Measurements from ENCODE around the gene WDR49.

Gene WDR49

GRCh38 chr3:167666563-167666962 lies 12.8 kb upstream of the WDR49 start:
- Histone ChIP-seq H3K4me1 (ENCODE audit: control insufficient read depth, insufficient read depth, low read length) (no peaks in the 10 kb centered on the region), H3K27me3 (ENCODE audit: control insufficient read depth, insufficient read depth, low read length) (no peaks in the 10 kb centered on the region)

GRCh38 chr3:167662919-167663400 lies 9.2 kb upstream of the WDR49 start:
- Histone ChIP-seq H3K9me3 (replicated peaks; ENCODE audit: low read length) (no peaks in the 10 kb centered on the region), H3K4me3 (ENCODE audit: low read length) (no peak overlapping the region), H3K4me1 (ENCODE audit: control insufficient read depth, insufficient read depth, low read length) (no peaks in the 10 kb centered on the region), H3K9ac (ENCODE audit: low read depth, low read length) (no peak overlapping the region), H3K36me3 (ENCODE audit: insufficient read depth, low read length) (no peaks in the 10 kb centered on the region), H3K27me3 (ENCODE audit: control insufficient read depth, insufficient read depth, low read length) (no peaks in the 10 kb centered on the region), H3K4me2 (ENCODE audit: low read length) (no peak overlapping the region)

More at GRCh38 chr3:167666563-167666962, 12.8 kb upstream of the WDR49 start:
- Histone ChIP-seq H3K4me3 (ENCODE audit: low read length) (no peak overlapping the region), H3K9ac (ENCODE audit: low read depth, low read length) (no peak overlapping the region), H3K9me3 (replicated peaks; ENCODE audit: low read length) (no peaks in the 10 kb centered on the region), H3K36me3 (ENCODE audit: insufficient read depth, low read length) (no peaks in the 10 kb centered on the region), H3K4me2 (ENCODE audit: low read length) (no peak overlapping the region)

GRCh38 chr3:167657684-167658225 lies 4.0 kb upstream of the WDR49 start:
- no peaks in the 10 kb centered on the region for H3K27me3 ChIP-seq (ENCODE audit: control insufficient read depth, insufficient read depth, low read length)
- H3K4me2 ChIP-seq (ENCODE audit: low read length) = no peak overlapping the region
- H3K36me3 ChIP-seq (ENCODE audit: insufficient read depth, low read length) = no peaks in the 10 kb centered on the region

GRCh38 chr3:167656821-167657220 lies 3.1 kb upstream of the WDR49 start:
- Histone ChIP-seq H3K9ac (ENCODE audit: low read depth, low read length) (no peak overlapping the region), H3K36me3 (ENCODE audit: insufficient read depth, low read length) (no peaks in the 10 kb centered on the region), H3K4me1 (ENCODE audit: control insufficient read depth, insufficient read depth, low read length) (no peaks in the 10 kb centered on the region), H3K4me3 (ENCODE audit: low read length) (no peak overlapping the region), H3K4me2 (ENCODE audit: low read length) (no peak overlapping the region), H3K27me3 (ENCODE audit: control insufficient read depth, insufficient read depth, low read length) (no peaks in the 10 kb centered on the region), H3K9me3 (replicated peaks; ENCODE audit: low read length) (no peaks in the 10 kb centered on the region)

More at GRCh38 chr3:167657684-167658225, 4.0 kb upstream of the WDR49 start:
- Histone ChIP-seq H3K9ac (ENCODE audit: low read depth, low read length) (no peak overlapping the region), H3K4me1 (ENCODE audit: control insufficient read depth, insufficient read depth, low read length) (no peaks in the 10 kb centered on the region), H3K9me3 (replicated peaks; ENCODE audit: low read length) (no peaks in the 10 kb centered on the region), H3K4me3 (ENCODE audit: low read length) (no peak overlapping the region)

GRCh38 chr3:167653155-167653554 lies 587 bp downstream of the WDR49 start:
- Histone ChIP-seq H3K9ac (ENCODE audit: low read depth, low read length) (no peak overlapping the region), H3K36me3 (ENCODE audit: insufficient read depth, low read length) (no peaks in the 10 kb centered on the region), H3K4me1 (ENCODE audit: control insufficient read depth, insufficient read depth, low read length) (no peaks in the 10 kb centered on the region), H3K27me3 (ENCODE audit: control insufficient read depth, insufficient read depth, low read length) (no peaks in the 10 kb centered on the region), H3K4me2 (ENCODE audit: low read length) (no peak overlapping the region), H3K9me3 (replicated peaks; ENCODE audit: low read length) (no peaks in the 10 kb centered on the region), H3K4me3 (ENCODE audit: low read length) (no peak overlapping the region)

GRCh38 chr3:167651826-167652225 lies 1.9 kb downstream of the WDR49 start:
- Histone ChIP-seq H3K9me3 (replicated peaks; ENCODE audit: low read length) (no peaks in the 10 kb centered on the region), H3K4me1 (ENCODE audit: control insufficient read depth, insufficient read depth, low read length) (no peaks in the 10 kb centered on the region), H3K4me3 (ENCODE audit: low read length) (no peak overlapping the region), H3K4me2 (ENCODE audit: low read length) (no peak overlapping the region), H3K36me3 (ENCODE audit: insufficient read depth, low read length) (no peaks in the 10 kb centered on the region), H3K9ac (ENCODE audit: low read depth, low read length) (no peak overlapping the region), H3K27me3 (ENCODE audit: control insufficient read depth, insufficient read depth, low read length) (no peaks in the 10 kb centered on the region)

- Histone ChIP-seq H3K4me2 (ENCODE audit: low read length) (no peak overlapping the region), H3K4me1 (ENCODE audit: control insufficient read depth, insufficient read depth, low read length) (no peaks in the 10 kb centered on the region), H3K4me3 (ENCODE audit: low read length) (no peak overlapping the region), H3K36me3 (ENCODE audit: insufficient read depth, low read length) (no peaks in the 10 kb centered on the region), H3K9me3 (replicated peaks; ENCODE audit: low read length) (no peaks in the 10 kb centered on the region), H3K27me3 (ENCODE audit: control insufficient read depth, insufficient read depth, low read length) (no peaks in the 10 kb centered on the region), H3K9ac (ENCODE audit: low read depth, low read length) (no peak overlapping the region)
Observed at GRCh38 chr3:167650459-167650858, 3.3 kb downstream of the WDR49 start.

GRCh38 chr3:167649746-167650145 lies 4.0 kb downstream of the WDR49 start:
- no peak overlapping the region for H3K4me3 ChIP-seq (ENCODE audit: low read length)
- no peak overlapping the region for H3K9ac ChIP-seq (ENCODE audit: low read depth, low read length)
- H3K9me3 ChIP-seq (replicated peaks; ENCODE audit: low read length) = no peaks in the 10 kb centered on the region
- H3K4me2 ChIP-seq (ENCODE audit: low read length) = no peak overlapping the region
- H3K36me3 ChIP-seq (ENCODE audit: insufficient read depth, low read length) = no peaks in the 10 kb centered on the region
- no peaks in the 10 kb centered on the region for H3K4me1 ChIP-seq (ENCODE audit: control insufficient read depth, insufficient read depth, low read length)
- H3K27me3 ChIP-seq (ENCODE audit: control insufficient read depth, insufficient read depth, low read length) = no peaks in the 10 kb centered on the region

GRCh38 chr3:167644611-167645010 lies 9.1 kb downstream of the WDR49 start:
- no peak overlapping the region for H3K4me3 ChIP-seq (ENCODE audit: low read length)
- H3K27me3 ChIP-seq (ENCODE audit: control insufficient read depth, insufficient read depth, low read length) = no peaks in the 10 kb centered on the region
- no peaks in the 10 kb centered on the region for H3K4me1 ChIP-seq (ENCODE audit: control insufficient read depth, insufficient read depth, low read length)
- H3K9ac ChIP-seq (ENCODE audit: low read depth, low read length) = no peak overlapping the region
- no peaks in the 10 kb centered on the region for H3K9me3 ChIP-seq (replicated peaks; ENCODE audit: low read length)
- no peaks in the 10 kb centered on the region for H3K36me3 ChIP-seq (ENCODE audit: insufficient read depth, low read length)
- H3K4me2 ChIP-seq (ENCODE audit: low read length) = no peak overlapping the region

GRCh38 chr3:167631471-167631870 lies 22.3 kb downstream of the WDR49 start:
- Histone ChIP-seq H3K27me3 (ENCODE audit: control insufficient read depth, insufficient read depth, low read length) (no peaks in the 10 kb centered on the region), H3K9me3 (replicated peaks; ENCODE audit: low read length) (no peaks in the 10 kb centered on the region), H3K36me3 (ENCODE audit: insufficient read depth, low read length) (no peaks in the 10 kb centered on the region), H3K4me3 (ENCODE audit: low read length) (no peak overlapping the region), H3K9ac (ENCODE audit: low read depth, low read length) (no peak overlapping the region), H3K4me2 (ENCODE audit: low read length) (no peak overlapping the region), H3K4me1 (ENCODE audit: control insufficient read depth, insufficient read depth, low read length) (no peaks in the 10 kb centered on the region)

GRCh38 chr3:167626490-167626889 lies 27.3 kb downstream of the WDR49 start:
- Histone ChIP-seq H3K4me2 (ENCODE audit: low read length) (no peak overlapping the region), H3K9me3 (replicated peaks; ENCODE audit: low read length) (no peaks in the 10 kb centered on the region), H3K27me3 (ENCODE audit: control insufficient read depth, insufficient read depth, low read length) (no peaks in the 10 kb centered on the region), H3K4me1 (ENCODE audit: control insufficient read depth, insufficient read depth, low read length) (no peaks in the 10 kb centered on the region), H3K9ac (ENCODE audit: low read depth, low read length) (no peak overlapping the region), H3K4me3 (ENCODE audit: low read length) (no peak overlapping the region), H3K36me3 (ENCODE audit: insufficient read depth, low read length) (no peaks in the 10 kb centered on the region)

- no peak overlapping the region for H3K4me3 ChIP-seq (ENCODE audit: low read length)
- no peaks in the 10 kb centered on the region for H3K36me3 ChIP-seq (ENCODE audit: insufficient read depth, low read length)
- no peaks in the 10 kb centered on the region for H3K9me3 ChIP-seq (replicated peaks; ENCODE audit: low read length)
- no peaks in the 10 kb centered on the region for H3K4me1 ChIP-seq (ENCODE audit: control insufficient read depth, insufficient read depth, low read length)
- no peaks in the 10 kb centered on the region for H3K27me3 ChIP-seq (ENCODE audit: control insufficient read depth, insufficient read depth, low read length)
- no peak overlapping the region for H3K4me2 ChIP-seq (ENCODE audit: low read length)
- H3K9ac ChIP-seq (ENCODE audit: low read depth, low read length) = no peak overlapping the region
Observed at GRCh38 chr3:167615030-167615429, 38.7 kb downstream of the WDR49 start.
